HepG2 (cell line): ENCODE data around the gene STK24. TPM values are rescaled to one million over a fixed set of nuclear protein-coding genes. Genes with fewer than 3 reads are reported as not detected.

Experiments used
- AFF4 ChIP-seq: sonication (generic); formaldehyde crosslinking; IDR thresholded peaks from 2 replicates; pipeline ENCODE4 v1.4.0; 2020; ENCODE audit warnings: missing genetic modification reagents
- ARNTL ChIP-seq: sonication (generic); formaldehyde crosslinking; IDR thresholded peaks from 2 replicates; pipeline ENCODE4 v1.4.0; 2020; ENCODE audit warnings: mild to moderate bottlenecking, missing genetic modification reagents
- ASH2L ChIP-seq: fragments of 300-600, 200-600 bp; sonication (generic); IDR thresholded peaks from 2 replicates; pipeline ENCODE4 v1.7.0; 2017; ENCODE audit warnings: low read depth, mild to moderate bottlenecking, moderate library complexity, mixed read lengths, low read length; ENCODE audit not compliant: insufficient read length
- BCLAF1 ChIP-seq: fragments of 450-650 bp; IDR thresholded peaks from 2 replicates; pipeline ENCODE4 v1.6.1; 2017; ENCODE audit warnings: mild to moderate bottlenecking
- MBNL3 ChIP-seq: fragments of 250-450 bp; sonication (Bioruptor Pico); conservative IDR thresholded peaks from 2 replicates; pipeline ENCODE4 v1.8.0; 2022; ENCODE audit warnings: mild to moderate bottlenecking, inconsistent platforms
- MEF2D ChIP-seq: sonication (generic); formaldehyde crosslinking; IDR thresholded peaks from 2 replicates; pipeline ENCODE4 v1.5.1; 2020; ENCODE audit warnings: mild to moderate bottlenecking, missing genetic modification reagents
- PRDM10 ChIP-seq: sonication (generic); formaldehyde crosslinking; IDR thresholded peaks from 2 replicates; pipeline ENCODE4 v1.4.0; 2020; ENCODE audit warnings: low read depth, missing genetic modification reagents
- TIGD3 ChIP-seq: sonication (generic); formaldehyde crosslinking; IDR thresholded peaks from 2 replicates; pipeline ENCODE4 v1.5.1; 2020; ENCODE audit warnings: mild to moderate bottlenecking, missing genetic modification reagents, borderline replicate concordance
- ZNF160 ChIP-seq: sonication (generic); formaldehyde crosslinking; IDR thresholded peaks from 2 replicates; pipeline ENCODE4 v1.8.0; 2022; ENCODE audit warnings: mild to moderate bottlenecking, inconsistent platforms, missing genetic modification reagents
- ZNF207 ChIP-seq: fragments of 450-650 bp; IDR thresholded peaks from 2 replicates; pipeline ENCODE4 v1.6.1; 2016; ENCODE audit warnings: antibody characterized with exemption, borderline replicate concordance
- ZNF263 ChIP-seq: sonication (generic); formaldehyde crosslinking; IDR thresholded peaks from 2 replicates; pipeline ENCODE4 v1.4.0; 2020; ENCODE audit warnings: missing genetic modification reagents
- ZSCAN25 ChIP-seq: sonication (generic); formaldehyde crosslinking; IDR thresholded peaks from 2 replicates; pipeline ENCODE4 v1.8.0; 2022; ENCODE audit warnings: mild to moderate bottlenecking, missing genetic modification reagents
- polyA plus RNA-seq, 8 experiments: library from polyadenylated mRNA; depleted of rRNA in 3 of 8; stranded (reverse) in 7 of 8; unstranded in 1 of 8; fragments of >200 nt; fragmentation: Illumina TruSeq in 4 of 8; extraction: Trizol in 4 of 8; gene quantifications; 2 replicates each; pipeline versions ENCODE4 v1.2.1 to v1.2.3, GENCODE V29; 2011 to 2016; ENCODE audit warnings: low read depth in 4 of 8, missing spikeins in 1 of 8, mixed read lengths in 1 of 8; ENCODE audit not compliant: insufficient read depth in 1 of 8
- total RNA-seq, 5 experiments: library from RNA; depleted of rRNA; stranded (reverse); fragments of >200 nt; fragmentation: Illumina TruSeq; extraction: Trizol; gene quantifications; 2 replicates each; pipeline ENCODE4 v1.2.3, GENCODE V29; 2016; ENCODE audit warnings: low read depth in 1 of 5

The STK24 gene
- total and polyA plus RNA-seq, 2 of the 13 experiments (the other 11 are each of a cell fraction or from before 2014, with no cell fraction given): 51.3 to 73.0 TPM

GRCh38 chr13:98495627-98496478, 81.1 kb downstream of the STK24 start (continued):
- TF ChIP-seq ZNF160 (CRISPR knock-in tag) (no peak), PRDM10 (CRISPR knock-in tag) (no peak), TIGD3 (CRISPR knock-in tag) (no peak), ZNF263 (CRISPR knock-in tag) (0 out of 2 replicates have a peak, but pooled peaks have one; percentile 22), BCLAF1 (no peak), ZSCAN25 (CRISPR knock-in tag) (0 out of 2 replicates have a peak, but pooled peaks have one; percentile 27), MEF2D (CRISPR knock-in tag) (no peak), ARNTL (CRISPR knock-in tag) (0 out of 2 replicates have a peak, but pooled peaks have one; percentile 18), MBNL3 (no peak), AFF4 (CRISPR knock-in tag) (no peak), ASH2L (peak; percentile 15), ZNF207 (no peak)
